HCT116 (cell line): ENCODE results near the gene CACNA1E. TPM values are rescaled to one million over a fixed set of nuclear protein-coding genes. Genes with fewer than 3 reads are reported as not detected.

Experiments used
- ATAC-seq: fragments of 200-7000 bp; cut with Tn5 transposase; 2 replicates; pipeline ENCODE4 v1.9.1; 2020; ENCODE audit warnings: mild to moderate bottlenecking, moderate library complexity
- BruUV-seq: library from RNA; stranded (reverse); fragments of 400-500 nt; replicated peaks from 2 replicates; lab custom pipeline; 2021; lab: Mats Ljungman, UMichigan
- CTCF ChIA-PET: fragments of 300-600 bp; sonication (Branson Sonifier 250); formaldehyde crosslinking; loops from one replicate; lab custom pipeline; 2021; ENCODE audit warnings: antibody characterized with exemption; lab: Charles Lee
- POLR2A ChIA-PET: fragments of 300-600, 350-600 bp; sonication (Branson Sonifier 250); formaldehyde crosslinking; loops from one replicate; lab custom pipeline; 2021; ENCODE audit warnings: antibody characterized with exemption; lab: Charles Lee
- RAD21 ChIA-PET, 2 experiments: fragments of 300-600 bp; sonication (Branson Sonifier 250); formaldehyde crosslinking; loops; one replicate each; lab custom pipeline; 2023; ENCODE audit warnings: low total read pairs in 2 of 2; ENCODE audit not compliant: uncharacterized antibody in 2 of 2, unreplicated experiment in 2 of 2, low non-redundant PET in 1 of 2; lab: Charles Lee
- DNase-seq: peaks from one replicate; pipeline ENCODE4 v3.0.0-alpha.2; 2010; ENCODE audit warnings: low read depth, low spot score
- H2AFZ ChIP-seq: fragments of 200-600 bp; shearing (Covaris generic), sonication (generic); 2 replicates; pipeline ENCODE4 v1.6.1; 2017; ENCODE audit warnings: low read depth, mixed run types, mixed read lengths, antibody characterized with exemption, low read length; ENCODE audit not compliant: poor library complexity, severe bottlenecking
- H3K27ac ChIP-seq: 2 replicates; pipeline ENCODE4 v1.5.1; 2012; ENCODE audit warnings: low read depth, low read length
- H3K27me3 ChIP-seq: fragments of 200-600 bp; sonication (generic); 2 replicates; pipeline ENCODE4 v1.6.1; 2016; ENCODE audit warnings: mixed run types, low read length, mixed read lengths; ENCODE audit not compliant: insufficient read depth
- H3K36me3 ChIP-seq, 2 experiments: fragments of 200-500 bp in 1 of 2; fragments of 200-600 bp in 1 of 2; sonication (Bioruptor generic) in 1 of 2; sonication (generic) in 1 of 2; 2 replicates each; pipeline versions ENCODE4 v1.5.1 to v1.6.1; 2014 to 2016; ENCODE audit warnings: low read length in 2 of 2, inconsistent platforms in 1 of 2, mixed read lengths in 1 of 2, mixed run types in 1 of 2; ENCODE audit not compliant: insufficient read depth in 2 of 2, control insufficient read depth in 1 of 2
- H3K4me1 ChIP-seq, 2 experiments: fragments of 200-600 bp in 1 of 2; sonication (generic) in 1 of 2; 2 replicates each; pipeline versions ENCODE4 v1.5.1 to v1.6.1; 2012 to 2017; ENCODE audit warnings: low read length in 2 of 2, inconsistent platforms in 1 of 2, mild to moderate bottlenecking in 1 of 2, mixed read lengths in 1 of 2, mixed run types in 1 of 2, moderate library complexity in 1 of 2; ENCODE audit not compliant: insufficient read depth in 2 of 2, control insufficient read depth in 1 of 2
- H3K4me2 ChIP-seq: fragments of 200-600 bp; sonication (generic); 2 replicates; pipeline ENCODE4 v1.6.1; 2017; ENCODE audit warnings: mixed run types, low read length, mixed read lengths
- H3K4me3 ChIP-seq, 2 experiments: fragments of 200-600 bp in 1 of 2; sonication (generic) in 1 of 2; replicated peaks in 1 of 2; 2 replicates each; pipeline ENCODE4 v1.5.1; 2011 to 2016; ENCODE audit warnings: low read length in 2 of 2, control low read depth in 1 of 2, low read depth in 1 of 2, mild to moderate bottlenecking in 1 of 2, mixed read lengths in 1 of 2, mixed run types in 1 of 2
- H3K79me2 ChIP-seq: fragments of 200-600 bp; sonication (generic); 2 replicates; pipeline ENCODE4 v1.6.1; 2017; ENCODE audit warnings: mild to moderate bottlenecking, mixed run types, low read length, moderate library complexity, mixed read lengths; ENCODE audit not compliant: insufficient read depth
- H3K9ac ChIP-seq: fragments of 200-600 bp; sonication (generic); 2 replicates; pipeline ENCODE4 v1.6.1; 2016; ENCODE audit warnings: low read length, mixed read lengths
- H3K9me2 ChIP-seq: fragments of 200-600 bp; sonication (generic), shearing (Covaris generic); 2 replicates; pipeline ENCODE4 v1.6.1; 2017; ENCODE audit warnings: mixed run types, mild to moderate bottlenecking, moderate library complexity; ENCODE audit not compliant: insufficient read depth
- H3K9me3 ChIP-seq, 2 experiments: fragments of 200-500 bp in 1 of 2; fragments of 200-600 bp in 1 of 2; sonication (Bioruptor generic) in 1 of 2; sonication (generic) in 1 of 2; 2 replicates each; pipeline ENCODE4 v1.6.1; 2014 to 2017; ENCODE audit warnings: low read length in 2 of 2, mixed read lengths in 2 of 2, inconsistent platforms in 1 of 2, low read depth in 1 of 2, mild to moderate bottlenecking in 1 of 2, mixed run types in 1 of 2, moderate library complexity in 1 of 2; ENCODE audit not compliant: control insufficient read depth in 1 of 2, insufficient read depth in 1 of 2
- H4K20me1 ChIP-seq: fragments of 200-600 bp; sonication (generic), shearing (Covaris generic); 2 replicates; pipeline ENCODE4 v1.6.1; 2017; ENCODE audit warnings: mixed run types, mild to moderate bottlenecking, moderate library complexity; ENCODE audit not compliant: insufficient read depth
- ATF3 ChIP-seq: IDR thresholded peaks from 2 replicates; pipeline ENCODE4 v1.6.1; 2012
- CBX3 ChIP-seq: IDR thresholded peaks from 2 replicates; pipeline ENCODE4 v1.6.1; 2012; ENCODE audit warnings: low read depth
- CTCF ChIP-seq, 3 experiments: fragments of 200-600 bp in 1 of 3; sonication (generic) in 1 of 3; IDR thresholded peaks in 2 of 3; conservative IDR thresholded peaks in 1 of 3; 2 replicates each; pipeline ENCODE4 v1.5.1; 2012 to 2017; ENCODE audit warnings: low read depth in 2 of 3, low read length in 2 of 3, antibody characterized with exemption in 1 of 3, borderline replicate concordance in 1 of 3, control low read depth in 1 of 3, mild to moderate bottlenecking in 1 of 3, mixed read lengths in 1 of 3, mixed run types in 1 of 3, moderate library complexity in 1 of 3; ENCODE audit not compliant: insufficient read depth in 1 of 3
- ELF1 ChIP-seq: IDR thresholded peaks from 2 replicates; pipeline ENCODE4 v1.6.1; 2012; ENCODE audit warnings: low read depth, borderline replicate concordance
- EZH2 ChIP-seq: fragments of 200-600 bp; sonication (generic); IDR thresholded peaks from 2 replicates; pipeline ENCODE4 v1.6.1; 2017; ENCODE audit warnings: antibody characterized with exemption, mixed run types
- JUND ChIP-seq: IDR thresholded peaks from 2 replicates; pipeline ENCODE4 v1.6.1; 2012
- MAX ChIP-seq: IDR thresholded peaks from 2 replicates; pipeline ENCODE4 v1.6.1; 2012
- POLR2A ChIP-seq: IDR thresholded peaks from 2 replicates; pipeline ENCODE4 v1.7.0; 2011; ENCODE audit warnings: borderline replicate concordance; ENCODE audit not compliant: insufficient read depth, insufficient read length; ENCODE audit errors: extremely low read depth
- POLR2AphosphoS5 ChIP-seq: IDR thresholded peaks from 2 replicates; pipeline ENCODE4 v1.6.1; 2011; ENCODE audit warnings: mild to moderate bottlenecking, low read depth, low read length, moderate library complexity
- RAD21 ChIP-seq: IDR thresholded peaks from 2 replicates; pipeline ENCODE4 v1.6.1; 2012; ENCODE audit warnings: low read depth, mild to moderate bottlenecking
- REST ChIP-seq: IDR thresholded peaks from 2 replicates; pipeline ENCODE4 v1.6.1; 2012; ENCODE audit warnings: low read depth
- SRF ChIP-seq: IDR thresholded peaks from 2 replicates; pipeline ENCODE4 v1.6.1; 2012; ENCODE audit warnings: low read depth
- TCF7L2 ChIP-seq: IDR thresholded peaks from 2 replicates; pipeline ENCODE4 v1.7.0; 2011; ENCODE audit warnings: borderline replicate concordance, inconsistent platforms; ENCODE audit not compliant: insufficient read depth, insufficient read length; ENCODE audit errors: extremely low read depth
- ZFX ChIP-seq: fragments of 450-650 bp; IDR thresholded peaks from 2 replicates; pipeline ENCODE4 v1.6.1; 2017
- intact Hi-C: fragments of 100-400 bp; cut with micrococcal nuclease; formaldehyde crosslinking; loops from 2 replicates; pipeline ENCODE4 v1.10.0; 2022
- total RNA-seq: library from RNA; stranded (reverse); gene quantifications from one replicate; pipeline ENCODE4 v1.2.1, GENCODE V29; 2021; ENCODE audit not compliant: unreplicated experiment

CACNA1E gene
- total RNA-seq, 1 experiment from 2014 or later = 0.02 TPM

- no peaks in the 10 kb centered on the region for H3K9me2 ChIP-seq
- ATAC-seq = no peak
- no TSS peak for BruUV-seq
- no peaks in the 10 kb centered on the region for H3K9me3 ChIP-seq
- H2AFZ ChIP-seq = no peak overlapping the region
- no peaks in the 10 kb centered on the region for H3K79me2 ChIP-seq
- no peak overlapping the region for H3K27ac ChIP-seq
- ChIA-PET CTCF (no interaction called here), POLR2A (no interaction called here), RAD21 (no interaction called here)
- H3K27me3 ChIP-seq = peaks cover 58% of the 10 kb centered on the region
- DNase-seq = no peak
- H3K36me3 ChIP-seq = no peaks in the 10 kb centered on the region
- TF ChIP-seq MAX (no peak), CTCF (IDR thresholded peaks at IDR 0.05 in 2 of 3, conservative IDR thresholded peaks at IDR 0.05 in 1 of 3; ENCODE audit: borderline replicate concordance in 1 of 3, insufficient read depth in 1 of 3, low read depth in 2 of 3, low read length in 2 of 3) (no peak), RAD21 (no peak), TCF7L2 (no peak), POLR2AphosphoS5 (no peak), ATF3 (no peak), POLR2A (no peak), CBX3 (no peak), EZH2 (no peak), ZFX (no peak), REST (no peak), JUND (no peak), SRF (no peak), ELF1 (no peak)
- no peak overlapping the region for H3K4me2 ChIP-seq
- H3K4me3 ChIP-seq = no peak overlapping the region
- H3K9ac ChIP-seq = no peak overlapping the region
- intact Hi-C loops = no loop called here
- no peaks in the 10 kb centered on the region for H3K4me1 ChIP-seq
- no peaks in the 10 kb centered on the region for H4K20me1 ChIP-seq
These were observed 157.6 kb downstream of the CACNA1E start for GRCh38 chr1:181640956-181641355.
